HG02763 (cell line): Measurements from ENCODE around the gene P4HA1.
"Not testable (repeated sequence)": the region's sequence is repeated elsewhere in the genome, so short reads cannot be mapped to it uniquely, and the experiment has no call there.

ENCODE experiments used
- ATAC-seq: cut with Tn5 transposase; IDR thresholded peaks from one replicate; pipeline ENCODE4 v1.9.1; 2021; ENCODE audit warnings: mild to moderate bottlenecking, moderate library complexity; ENCODE audit not compliant: unreplicated experiment

The P4HA1 gene

GRCh38 chr10:73096449-73097304, at the start of gene P4HA1:
P4HA1 (minus strand) TSS chr10:73096866; CDS start chr10:73074883, 21,983 bp downstream.
- ATAC-seq = peak; percentile 84

GRCh38 chr10:73141603-73142002, 44.9 kb upstream of the P4HA1 start:
- ATAC-seq = no peak

- ATAC-seq = no peak
Measured at GRCh38 chr10:73139251-73139650, 42.6 kb upstream of the P4HA1 start.

GRCh38 chr10:73136627-73137026, 40.0 kb upstream of the P4HA1 start:
- no peak for ATAC-seq

- no peak for ATAC-seq
Measured at GRCh38 chr10:73134727-73135126, 38.1 kb upstream of the P4HA1 start.

- ATAC-seq = no peak
Measured at GRCh38 chr10:73131913-73132686, 35.4 kb upstream of the P4HA1 start.

- no peak for ATAC-seq
Measured at GRCh38 chr10:73131301-73131700, 34.6 kb upstream of the P4HA1 start.

GRCh38 chr10:73126343-73126742, 29.7 kb upstream of the P4HA1 start:
- ATAC-seq = no peak

GRCh38 chr10:73119952-73120351, 23.3 kb upstream of the P4HA1 start:
- ATAC-seq = no peak

GRCh38 chr10:73119457-73119856, 22.8 kb upstream of the P4HA1 start:
- no peak for ATAC-seq

- ATAC-seq = peak; percentile 75
Measured at GRCh38 chr10:73117976-73118743, 21.5 kb upstream of the P4HA1 start.

- no peak for ATAC-seq
Measured at GRCh38 chr10:73116017-73116416, 19.4 kb upstream of the P4HA1 start.

GRCh38 chr10:73113551-73113950, 16.9 kb upstream of the P4HA1 start:
- no peak for ATAC-seq

- not testable (repeated sequence) for ATAC-seq
Measured at GRCh38 chr10:73112032-73112431, 15.4 kb upstream of the P4HA1 start.

- peak; percentile 69 for ATAC-seq
Measured at GRCh38 chr10:73110345-73110849, 13.7 kb upstream of the P4HA1 start, which contains the start of gene NUDT13. NUDT13 (plus strand) TSS chr10:73110455; CDS start chr10:73114366, 3,911 bp downstream.

- ATAC-seq = not testable (repeated sequence)
Measured at GRCh38 chr10:73109248-73109652, 12.6 kb upstream of the P4HA1 start.

GRCh38 chr10:73106301-73106700, 9.6 kb upstream of the P4HA1 start:
- ATAC-seq = no peak

- no peak for ATAC-seq
Measured at GRCh38 chr10:73099141-73099540, 2.5 kb upstream of the P4HA1 start.

- no peak for ATAC-seq
Measured at GRCh38 chr10:73097305-73097670, 622 bp upstream of the P4HA1 start.

- peak; percentile 12 for ATAC-seq
Measured at GRCh38 chr10:73096041-73096448, 621 bp downstream of the P4HA1 start.

GRCh38 chr10:73095481-73096021, 1.1 kb downstream of the P4HA1 start:
- ATAC-seq = no peak
